Keratinocyte (primary cell): Measurements from ENCODE around the gene AFAP1L2.

Experiments used
- EZH2 ChIP-seq: IDR thresholded peaks from one replicate; pipeline ENCODE4 v1.6.1; 2012; ENCODE audit warnings: inconsistent platforms, mild to moderate bottlenecking, low read length, moderate library complexity
- TF ChIP-seq, protein P1 (sequence below), 3 experiments: IDR thresholded peaks in 1 of 3; conservative IDR thresholded peaks in 1 of 3; optimal IDR thresholded peaks in 1 of 3; 2 replicates in 2 of 3; 3 replicates in 1 of 3; pipeline versions ENCODE3 to v1.5.1; 2011; ENCODE audit warnings: low read length in 3 of 3, mild to moderate bottlenecking in 3 of 3, moderate library complexity in 2 of 3, control low read depth in 1 of 3, inconsistent platforms in 1 of 3; ENCODE audit not compliant: insufficient read depth in 2 of 3; ENCODE audit errors: extremely low read depth in 1 of 3

DNA sequence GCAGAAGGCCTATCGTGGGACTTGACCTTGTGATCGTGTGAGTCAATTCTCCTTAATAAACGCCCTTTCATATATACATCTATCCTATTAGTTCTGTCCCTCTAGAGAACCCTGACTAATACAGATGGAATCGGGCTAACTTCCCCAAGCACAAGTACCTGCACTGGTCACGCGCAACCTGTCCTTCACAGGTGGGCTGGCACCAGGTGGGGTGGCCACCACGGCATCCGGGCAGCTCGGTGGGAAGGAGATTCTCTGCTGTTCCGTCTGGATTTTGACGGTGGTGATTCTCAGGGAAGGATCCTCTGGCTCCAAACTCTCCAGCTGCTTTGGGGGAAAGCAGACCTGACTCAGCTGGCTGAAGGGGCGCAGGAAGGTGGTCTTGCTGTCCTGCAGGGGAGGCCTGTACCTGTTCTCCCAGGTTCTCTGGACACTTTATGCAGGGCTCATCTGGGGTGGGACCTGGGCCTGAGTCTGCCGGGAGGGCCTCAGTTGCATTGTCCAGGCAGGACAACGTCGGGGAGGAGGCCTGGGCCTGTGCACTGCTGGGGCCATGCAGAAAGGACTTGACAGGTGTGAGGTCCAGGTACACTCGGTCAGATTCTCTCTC, 104.2 kb downstream of the AFAP1L2 start:
- TF ChIP-seq, protein P1, sequence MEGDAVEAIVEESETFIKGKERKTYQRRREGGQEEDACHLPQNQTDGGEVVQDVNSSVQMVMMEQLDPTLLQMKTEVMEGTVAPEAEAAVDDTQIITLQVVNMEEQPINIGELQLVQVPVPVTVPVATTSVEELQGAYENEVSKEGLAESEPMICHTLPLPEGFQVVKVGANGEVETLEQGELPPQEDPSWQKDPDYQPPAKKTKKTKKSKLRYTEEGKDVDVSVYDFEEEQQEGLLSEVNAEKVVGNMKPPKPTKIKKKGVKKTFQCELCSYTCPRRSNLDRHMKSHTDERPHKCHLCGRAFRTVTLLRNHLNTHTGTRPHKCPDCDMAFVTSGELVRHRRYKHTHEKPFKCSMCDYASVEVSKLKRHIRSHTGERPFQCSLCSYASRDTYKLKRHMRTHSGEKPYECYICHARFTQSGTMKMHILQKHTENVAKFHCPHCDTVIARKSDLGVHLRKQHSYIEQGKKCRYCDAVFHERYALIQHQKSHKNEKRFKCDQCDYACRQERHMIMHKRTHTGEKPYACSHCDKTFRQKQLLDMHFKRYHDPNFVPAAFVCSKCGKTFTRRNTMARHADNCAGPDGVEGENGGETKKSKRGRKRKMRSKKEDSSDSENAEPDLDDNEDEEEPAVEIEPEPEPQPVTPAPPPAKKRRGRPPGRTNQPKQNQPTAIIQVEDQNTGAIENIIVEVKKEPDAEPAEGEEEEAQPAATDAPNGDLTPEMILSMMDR (optimal IDR thresholded peaks at IDR 0.05 in 1 of 3, IDR thresholded peaks at IDR 0.05 in 1 of 3, conservative IDR thresholded peaks at IDR 0.05 in 1 of 3; ENCODE audit: extremely low read depth in 1 of 3, insufficient read depth in 2 of 3, low read length in 3 of 3) = no peak
- no peak for TF ChIP-seq EZH2
